NT2/D1 (cell line): Measurements from ENCODE around the gene RNF152.
A peak's percentile ranks its signal among the peaks of the same experiment; 100 is the strongest.

Source experiments
- DNase-seq: peaks from one replicate; pipeline ENCODE4 v3.0.0-alpha.2; 2011; ENCODE audit warnings: low read depth, low spot score
- H3K27me3 ChIP-seq: 2 replicates; pipeline ENCODE4 v1.6.0; 2011; ENCODE audit warnings: mild to moderate bottlenecking; ENCODE audit not compliant: insufficient read length, insufficient read depth
- H3K36me3 ChIP-seq: 2 replicates; pipeline ENCODE4 v1.6.1; 2011; ENCODE audit warnings: mild to moderate bottlenecking, low read length, mixed read lengths; ENCODE audit not compliant: insufficient read depth, insufficient read length
- H3K4me1 ChIP-seq: 2 replicates; pipeline ENCODE4 v1.5.1; 2011; ENCODE audit not compliant: insufficient read depth, insufficient read length
- H3K4me3 ChIP-seq: 2 replicates; pipeline ENCODE4 v1.5.1; 2011; ENCODE audit warnings: low read depth; ENCODE audit not compliant: insufficient read length
- H3K9ac ChIP-seq: 2 replicates; pipeline ENCODE4 v1.6.0; 2011; ENCODE audit warnings: low read depth; ENCODE audit not compliant: insufficient read length
- H3K9me3 ChIP-seq: 2 replicates; pipeline ENCODE4 v1.5.1; 2011; ENCODE audit warnings: mild to moderate bottlenecking, low read length; ENCODE audit not compliant: insufficient read depth
- SUZ12 ChIP-seq: IDR thresholded peaks from 2 replicates; pipeline ENCODE4 v1.6.1; 2011; ENCODE audit not compliant: insufficient read length, insufficient read depth; ENCODE audit errors: extremely low read depth
- YY1 ChIP-seq: IDR thresholded peaks from 2 replicates; pipeline ENCODE4 v1.6.1; 2011; ENCODE audit not compliant: insufficient read length, insufficient read depth
- ZNF274 ChIP-seq: IDR thresholded peaks from 2 replicates; pipeline ENCODE4 v1.6.1; 2011; ENCODE audit warnings: mild to moderate bottlenecking, low read depth, low read length

Gene RNF152

GRCh38 chr18:61894751-61895524, 2.1 kb upstream of the RNF152 start:
- peak overlapping the region; percentile 32 for H3K9ac ChIP-seq
- DNase-seq, result no peak
- H3K4me3 ChIP-seq, result peak overlapping the region; percentile 58
- TF ChIP-seq SUZ12 (no peak), YY1 (no peak), ZNF274 (no peak)
- peaks cover 9% of the 10 kb centered on the region for H3K36me3 ChIP-seq
- no peaks in the 10 kb centered on the region for H3K9me3 ChIP-seq
- H3K27me3 ChIP-seq, result peaks cover 24% of the 10 kb centered on the region
- H3K4me1 ChIP-seq, result peaks cover 7% of the 10 kb centered on the region

- Histone ChIP-seq H3K4me1 (peaks cover 7% of the 10 kb centered on the region), H3K36me3 (peaks cover 13% of the 10 kb centered on the region), H3K9me3 (no peaks in the 10 kb centered on the region), H3K4me3 (peak overlapping the region; percentile 58), H3K27me3 (peaks cover 24% of the 10 kb centered on the region), H3K9ac (peak overlapping the region; percentile 67)
- no peak for DNase-seq
- TF ChIP-seq ZNF274 (no peak), YY1 (no peak), SUZ12 (no peak)
Observed at GRCh38 chr18:61893971-61894750, 1.4 kb upstream of the RNF152 start.

GRCh38 chr18:61893309-61893970, 633 bp upstream of the RNF152 start:
- peaks cover 5% of the 10 kb centered on the region for H3K4me1 ChIP-seq
- no peak for TF ChIP-seq SUZ12
- TF ChIP-seq YY1, result no peak
- no peak for TF ChIP-seq ZNF274
- no peaks in the 10 kb centered on the region for H3K9me3 ChIP-seq
- H3K36me3 ChIP-seq, result peaks cover 16% of the 10 kb centered on the region
- no peak for DNase-seq
- H3K4me3 ChIP-seq, result peak overlapping the region; percentile 58
- peaks cover 27% of the 10 kb centered on the region for H3K27me3 ChIP-seq
- peak overlapping the region; percentile 64 for H3K9ac ChIP-seq

- TF ChIP-seq SUZ12 (no peak), YY1 (no peak), ZNF274 (no peak)
- Histone ChIP-seq H3K4me1 (peaks cover 5% of the 10 kb centered on the region), H3K4me3 (no peak overlapping the region), H3K36me3 (peaks cover 22% of the 10 kb centered on the region), H3K9ac (no peak overlapping the region), H3K9me3 (no peaks in the 10 kb centered on the region), H3K27me3 (peaks cover 42% of the 10 kb centered on the region)
- no peak for DNase-seq
Observed at GRCh38 chr18:61891894-61892293, 913 bp downstream of the RNF152 start.

- Histone ChIP-seq H3K9me3 (no peaks in the 10 kb centered on the region), H3K27me3 (peaks cover 48% of the 10 kb centered on the region), H3K4me3 (no peak overlapping the region), H3K9ac (no peak overlapping the region), H3K36me3 (peaks cover 22% of the 10 kb centered on the region), H3K4me1 (peaks cover 5% of the 10 kb centered on the region)
- no peak for TF ChIP-seq SUZ12
- no peak for TF ChIP-seq ZNF274
- no peak for TF ChIP-seq YY1
- DNase-seq, result no peak
Observed at GRCh38 chr18:61891271-61891670, 1.5 kb downstream of the RNF152 start.

GRCh38 chr18:61890344-61890743, 2.5 kb downstream of the RNF152 start:
- Histone ChIP-seq H3K4me1 (peaks cover 5% of the 10 kb centered on the region), H3K9me3 (no peaks in the 10 kb centered on the region), H3K36me3 (peaks cover 22% of the 10 kb centered on the region), H3K4me3 (no peak overlapping the region), H3K27me3 (peaks cover 48% of the 10 kb centered on the region), H3K9ac (no peak overlapping the region)
- no peak for DNase-seq
- TF ChIP-seq YY1, result no peak
- no peak for TF ChIP-seq ZNF274
- TF ChIP-seq SUZ12, result no peak
